B cell (primary cell): ENCODE results near the gene ADAMTSL4. TPM values are rescaled to one million over a fixed set of nuclear protein-coding genes. Genes with fewer than 3 reads are reported as not detected.

Experiments used
- ATAC-seq: fragments of 200-7000 bp; cut with Tn5 transposase; one replicate; pipeline ENCODE4 v1.10.0; 2021; ENCODE audit warnings: low read depth, mild to moderate bottlenecking, moderate number of reproducible peaks, moderate library complexity
- CTCF ChIA-PET: fragments of 350-600 bp; sonication (Branson Sonifier 250); formaldehyde crosslinking; loops from one replicate; lab custom pipeline; 2021; ENCODE audit warnings: antibody characterized with exemption, inconsistent platforms; lab: Charles Lee
- POLR2A ChIA-PET: fragments of 350-600 bp; sonication (Branson Sonifier 250); formaldehyde crosslinking; loops from one replicate; lab custom pipeline; 2021; ENCODE audit warnings: antibody characterized with exemption; lab: Charles Lee
- DNase-seq: peaks from one replicate; pipeline ENCODE4 v3.0.0; 2013
- H2AFZ ChIP-seq: 2 replicates; pipeline ENCODE4 v1.6.1; 2012; ENCODE audit warnings: mild to moderate bottlenecking, low read depth, low read length; ENCODE audit not compliant: insufficient read depth, poor library complexity, severe bottlenecking
- H3K27ac ChIP-seq, 2 donors: 1 replicate in 1 of 2; 2 replicates in 1 of 2; pipeline ENCODE4 v1.5.1; 2012 to 2013; ENCODE audit warnings: low read length in 2 of 2, mild to moderate bottlenecking in 2 of 2, moderate library complexity in 1 of 2
- H3K27me3 ChIP-seq, 4 experiments: fragments of 200-600 bp in 1 of 4; sonication (generic) in 1 of 4; replicated peaks in 1 of 4; 1 replicate in 2 of 4; 2 replicates in 2 of 4; pipeline versions ENCODE4 v1.6.1 to v1.7.0; 2013 to 2016; ENCODE audit warnings: low read length in 3 of 4, mild to moderate bottlenecking in 2 of 4, mixed read lengths in 1 of 4, moderate library complexity in 1 of 4; ENCODE audit not compliant: insufficient read depth in 4 of 4, control insufficient read depth in 3 of 4; ENCODE audit errors: control extremely low read depth in 1 of 4
- H3K36me3 ChIP-seq, 2 experiments: replicated peaks in 1 of 2; 1 replicate in 1 of 2; 2 replicates in 1 of 2; pipeline versions ENCODE4 v1.6.1 to v1.7.1; 2013; ENCODE audit warnings: low read length in 1 of 2; ENCODE audit not compliant: insufficient read depth in 2 of 2, control insufficient read depth in 1 of 2; ENCODE audit errors: control extremely low read depth in 1 of 2, extremely low read depth in 1 of 2
- H3K4me1 ChIP-seq, 2 donors: fragments of 200-600 bp in 1 of 2; sonication (generic) in 1 of 2; 1 replicate in 1 of 2; 2 replicates in 1 of 2; pipeline versions ENCODE4 v1.5.1 to v1.6.1; 2013 to 2017; ENCODE audit warnings: low read length in 2 of 2; ENCODE audit not compliant: control insufficient read depth in 2 of 2, insufficient read depth in 2 of 2
- H3K4me2 ChIP-seq: replicated peaks from 2 replicates; pipeline ENCODE3; 2012; ENCODE audit warnings: mild to moderate bottlenecking, low read depth, low read length; ENCODE audit not compliant: poor library complexity, severe bottlenecking
- H3K4me3 ChIP-seq, 5 experiments: fragments of 200-600 bp in 1 of 5; sonication (generic) in 1 of 5; 1 replicate in 3 of 5; 2 replicates in 2 of 5; pipeline versions ENCODE4 v1.5.1 to v1.7.0; 2011 to 2016; ENCODE audit warnings: low read length in 4 of 5, mild to moderate bottlenecking in 4 of 5, low read depth in 2 of 5, control low read depth in 1 of 5, moderate library complexity in 1 of 5; ENCODE audit not compliant: insufficient read depth in 1 of 5; ENCODE audit errors: control extremely low read depth in 1 of 5, extremely low read depth in 1 of 5
- H3K79me2 ChIP-seq: fragments of 200-600 bp; sonication (generic); one replicate; pipeline ENCODE4 v1.6.0; 2016; ENCODE audit warnings: low read length; ENCODE audit not compliant: control insufficient read depth, insufficient read depth
- H3K9ac ChIP-seq: fragments of 200-600 bp; sonication (generic); 2 replicates; pipeline ENCODE4 v1.6.1; 2017; ENCODE audit warnings: mild to moderate bottlenecking, low read length, moderate library complexity
- H3K9me3 ChIP-seq, 3 donors: one replicate each; pipeline versions ENCODE4 v1.6.1 to v1.7.1; 2013; ENCODE audit warnings: low read length in 2 of 3; ENCODE audit not compliant: control insufficient read depth in 2 of 3, insufficient read depth in 1 of 3; ENCODE audit errors: control extremely low read depth in 1 of 3
- H4K20me1 ChIP-seq: 2 replicates; pipeline ENCODE4 v1.6.0; 2012; ENCODE audit warnings: mild to moderate bottlenecking, low read length; ENCODE audit not compliant: insufficient read depth, control insufficient read depth, poor library complexity, severe bottlenecking
- H3K27ac Mint-ChIP-seq: one replicate; pipeline ENCODE4 v1.8.0; 2021; ENCODE audit warnings: mixed read lengths
- H3K27me3 Mint-ChIP-seq: one replicate; pipeline ENCODE4 v1.8.0; 2021; ENCODE audit warnings: mixed read lengths
- H3K4me1 Mint-ChIP-seq: one replicate; pipeline ENCODE4 v1.8.0; 2021; ENCODE audit warnings: mixed read lengths
- H3K4me3 Mint-ChIP-seq: one replicate; pipeline ENCODE4 v1.8.0; 2021; ENCODE audit warnings: mixed read lengths
- H3K9me3 Mint-ChIP-seq: one replicate; pipeline ENCODE4 v1.8.0; 2022; ENCODE audit warnings: mixed read lengths; ENCODE audit not compliant: insufficient read depth
- CTCF ChIP-seq: fragments of 200-600 bp; IDR thresholded peaks from one replicate; pipeline ENCODE4 v1.8.0; 2022; ENCODE audit warnings: antibody characterized with exemption, mild to moderate bottlenecking
- EZH2 ChIP-seq: IDR thresholded peaks from 2 replicates; pipeline ENCODE4 v1.6.1; 2012; ENCODE audit warnings: borderline replicate concordance, low read depth, mild to moderate bottlenecking, moderate library complexity, low read length; ENCODE audit not compliant: insufficient read depth, poor library complexity, severe bottlenecking
- WGBS: methylation state at CpG from one replicate; pipeline ENCODE4 v1.1.5; 2013; ENCODE audit warnings: missing lambda C conversion rate; ENCODE audit not compliant: insufficient coverage; 5-methylcytosine and 5-hydroxymethylcytosine counted together
- intact Hi-C: fragments of 100-400 bp; cut with micrococcal nuclease; formaldehyde crosslinking; loops from one replicate; pipeline ENCODE4 v1.10.0; 2022
- polyA plus RNA-seq: library from polyadenylated mRNA; depleted of rRNA; stranded (reverse); fragments of >200 nt; gene quantifications from 2 replicates; pipeline ENCODE4 v1.2.3, GENCODE V29; 2012
- total RNA-seq, 2 donors: library from RNA; stranded (reverse); fragments of 120-200 nt in 1 of 2; gene quantifications; 1 replicate in 1 of 2; 2 replicates in 1 of 2; pipeline versions ENCODE4 v1.2.3 to v1.2.4, GENCODE V29; 2013 to 2022

ADAMTSL4 gene
- total and polyA plus RNA-seq, 2 donors (not counting 1 experiment from before 2014, with no cell fraction given), result 0.70 TPM; not detected in 1

GRCh38 chr1:150557065-150557600 is 7.9 kb downstream of the ADAMTSL4 start:
- peaks cover 0 to under 1% (median 0%) of the 10 kb centered on the region in 4 experiments for H3K27me3 ChIP-seq
- DNase-seq (no peak), ATAC-seq (no peak)
- no peak overlapping the region for H2AFZ ChIP-seq
- H3K4me1 ChIP-seq, result peaks cover 17 to 32% of the 10 kb centered on the region in 2 donors
- 98% methylated on average over 22 of the region's 26 CpGs for WGBS
- intact Hi-C loops, result no loop called here
- H3K4me2 ChIP-seq, result no peak overlapping the region
- H3K36me3 ChIP-seq, result no peaks in the 10 kb centered on the region
- Mint-ChIP-seq H3K27ac (no peak overlapping the region), H3K27me3 (no peaks in the 10 kb centered on the region), H3K4me3 (no peak overlapping the region), H3K4me1 (peaks cover 29% of the 10 kb centered on the region), H3K9me3 (no peaks in the 10 kb centered on the region)
- H3K9me3 ChIP-seq, result no peaks in the 10 kb centered on the region
- peaks cover 3% of the 10 kb centered on the region for H4K20me1 ChIP-seq
- no peak overlapping the region for H3K4me3 ChIP-seq
- H3K79me2 ChIP-seq, result peaks cover 11% of the 10 kb centered on the region
- ChIA-PET POLR2A (no interaction called here), CTCF (interaction anchor here (11.3 to 14.8 kb wide), 2 partner anchors 20 to 62 kb away, joined by 497 to 661 read pairs; partner anchors contain the start of genes ENSA and MCL1)
- TF ChIP-seq CTCF (no peak), EZH2 (no peak)
- H3K9ac ChIP-seq, result no peak overlapping the region
- H3K27ac ChIP-seq, result no peak overlapping the region

GRCh38 chr1:150557813-150558212 is 8.6 kb downstream of the ADAMTSL4 start:
- DNase-seq (no peak), ATAC-seq (no peak)
- no peak overlapping the region for H3K27ac ChIP-seq
- H3K36me3 ChIP-seq, result no peaks in the 10 kb centered on the region
- H3K9me3 Mint-ChIP-seq, result no peaks in the 10 kb centered on the region
- no peaks in the 10 kb centered on the region for H3K9me3 ChIP-seq
- H3K4me2 ChIP-seq, result no peak overlapping the region
- POLR2A ChIA-PET, result no interaction called here
- H4K20me1 ChIP-seq, result peaks cover 3% of the 10 kb centered on the region
- no peak overlapping the region for H3K4me3 Mint-ChIP-seq
- H3K4me1 ChIP-seq, result peaks cover 15 to 31% of the 10 kb centered on the region in 2 donors
- TF ChIP-seq CTCF, result no peak
- no peak for TF ChIP-seq EZH2
- WGBS, result 96% methylated on average over 12 of the region's 15 CpGs
- H3K27me3 ChIP-seq, result no peaks in the 10 kb centered on the region
- no peak overlapping the region for H3K27ac Mint-ChIP-seq
- CTCF ChIA-PET, result interaction anchor here (1.2 to 14.8 kb wide), 4 partner anchors 19 to 95 kb away, joined by 3 to 661 read pairs (median 252); partner anchors contain the start of genes ENSA and MCL1
- H2AFZ ChIP-seq, result no peak overlapping the region
- no peaks in the 10 kb centered on the region for H3K27me3 Mint-ChIP-seq
- intact Hi-C loops, result no loop called here
- H3K4me1 Mint-ChIP-seq, result peaks cover 29% of the 10 kb centered on the region
- H3K4me3 ChIP-seq, result no peak overlapping the region
- H3K79me2 ChIP-seq, result peaks cover 11% of the 10 kb centered on the region
- H3K9ac ChIP-seq, result no peak overlapping the region
